Fibroblast of lung (primary cell): ENCODE data around the gene LGI2. TPM values are rescaled to one million over a fixed set of nuclear protein-coding genes. Genes with fewer than 3 reads are reported as not detected.

Experiments used
- DNase-seq, 2 donors: peaks; one replicate each; pipeline versions ENCODE4 v3.0.0 to v3.0.0-alpha.2; 2010; ENCODE audit warnings: low read depth in 2 of 2
- H2AFZ ChIP-seq: 2 replicates; pipeline ENCODE4 v1.5.1; 2012; ENCODE audit warnings: low read length, control low read depth, inconsistent platforms
- H3K27ac ChIP-seq: 2 replicates; pipeline ENCODE4 v1.5.1; 2011; ENCODE audit warnings: low read length, control low read depth; ENCODE audit not compliant: insufficient read depth
- H3K27me3 ChIP-seq: 2 replicates; pipeline ENCODE4 v1.5.1; 2011; ENCODE audit warnings: mild to moderate bottlenecking, low read length; ENCODE audit not compliant: control insufficient read depth, insufficient read depth
- H3K36me3 ChIP-seq: 2 replicates; pipeline ENCODE4 v1.5.1; 2011; ENCODE audit warnings: low read length; ENCODE audit not compliant: control insufficient read depth, insufficient read depth
- H3K4me1 ChIP-seq: 2 replicates; pipeline ENCODE4 v1.5.1; 2011; ENCODE audit warnings: low read length; ENCODE audit not compliant: control insufficient read depth, insufficient read depth; ENCODE audit errors: extremely low read depth
- H3K4me2 ChIP-seq: 2 replicates; pipeline ENCODE4 v1.5.1; 2011; ENCODE audit warnings: low read length, control low read depth; ENCODE audit not compliant: insufficient read depth; ENCODE audit errors: extremely low read depth
- H3K4me3 ChIP-seq, 4 experiments: fragments of 200-600 bp in 1 of 4; sonication (generic) in 1 of 4; replicated peaks in 1 of 4; 2 replicates each; pipeline ENCODE4 v1.5.1; 2011 to 2016; ENCODE audit warnings: low read length in 4 of 4, low read depth in 3 of 4, mild to moderate bottlenecking in 3 of 4, control low read depth in 2 of 4, inconsistent platforms in 1 of 4, mixed read lengths in 1 of 4; ENCODE audit not compliant: insufficient read depth in 1 of 4; ENCODE audit errors: control extremely low read depth in 1 of 4
- H3K79me2 ChIP-seq: 2 replicates; pipeline ENCODE4 v1.5.1; 2012; ENCODE audit warnings: mild to moderate bottlenecking, low read length, inconsistent platforms; ENCODE audit not compliant: control insufficient read depth, insufficient read depth
- H3K9ac ChIP-seq: 2 replicates; pipeline ENCODE4 v1.5.1; 2011; ENCODE audit warnings: mild to moderate bottlenecking, low read length, control low read depth; ENCODE audit not compliant: insufficient read depth
- H3K9me3 ChIP-seq: 2 replicates; pipeline ENCODE4 v1.5.1; 2012; ENCODE audit warnings: low read depth, low read length; ENCODE audit not compliant: control insufficient read depth, insufficient read depth
- H4K20me1 ChIP-seq: 2 replicates; pipeline ENCODE4 v1.5.1; 2011; ENCODE audit warnings: low read length; ENCODE audit not compliant: control insufficient read depth, insufficient read depth; ENCODE audit errors: extremely low read depth
- EZH2 ChIP-seq: IDR thresholded peaks from 2 replicates; pipeline ENCODE4 v1.5.1; 2012; ENCODE audit warnings: low read length, control low read depth, mild to moderate bottlenecking; ENCODE audit errors: missing control alignments
- polyA plus RNA-seq, 2 donors: library from polyadenylated mRNA; depleted of rRNA in 1 of 2; stranded (reverse) in 1 of 2; unstranded in 1 of 2; fragments of >200 nt; gene quantifications; 2 replicates each; pipeline ENCODE4 v1.2.1, GENCODE V29; 2011 to 2012; ENCODE audit warnings: missing spikeins in 1 of 2
- total RNA-seq: library from RNA; depleted of rRNA; stranded (reverse); fragments of >200 nt; gene quantifications from 2 replicates; pipeline ENCODE4 v1.2.1, GENCODE V29; 2014
- TF ChIP-seq, protein P1 (sequence below), 2 donors: IDR thresholded peaks in 1 of 2; conservative IDR thresholded peaks in 1 of 2; 1 replicate in 1 of 2; 2 replicates in 1 of 2; pipeline ENCODE4 v1.5.1; 2011 to 2012; ENCODE audit warnings: low read length in 2 of 2, control low read depth in 1 of 2, inconsistent platforms in 1 of 2, low read depth in 1 of 2, mild to moderate bottlenecking in 1 of 2

LGI2 gene
- total and polyA plus RNA-seq, 2 donors (not counting 1 experiment from before 2014, with no cell fraction given), result under 0.01 TPM; not detected in 1

DNA sequence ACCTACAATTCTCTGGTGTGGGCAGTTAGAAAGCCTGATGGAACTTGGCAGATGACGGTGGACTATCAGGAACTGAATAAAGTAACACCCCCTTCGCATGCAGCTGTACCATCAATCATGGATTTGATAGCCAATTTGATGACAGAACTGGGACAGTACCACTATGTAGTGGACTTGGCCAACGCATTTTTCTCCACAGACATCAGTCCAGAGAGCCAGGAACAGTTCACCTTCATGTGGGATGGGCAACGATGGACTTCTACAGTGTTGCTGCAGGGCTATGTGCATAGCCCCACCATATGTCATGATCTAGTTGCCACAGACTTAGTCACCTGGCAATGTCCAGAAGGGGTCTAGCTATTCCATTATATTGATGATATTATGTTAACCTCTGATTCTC, 63.4 kb downstream of the LGI2 start:
- no peaks in the 10 kb centered on the region for H3K4me1 ChIP-seq
- no peak overlapping the region for H3K4me3 ChIP-seq
- H3K79me2 ChIP-seq, result no peaks in the 10 kb centered on the region
- H3K9ac ChIP-seq, result no peak overlapping the region
- no peaks in the 10 kb centered on the region for H4K20me1 ChIP-seq
- TF ChIP-seq, protein P1, sequence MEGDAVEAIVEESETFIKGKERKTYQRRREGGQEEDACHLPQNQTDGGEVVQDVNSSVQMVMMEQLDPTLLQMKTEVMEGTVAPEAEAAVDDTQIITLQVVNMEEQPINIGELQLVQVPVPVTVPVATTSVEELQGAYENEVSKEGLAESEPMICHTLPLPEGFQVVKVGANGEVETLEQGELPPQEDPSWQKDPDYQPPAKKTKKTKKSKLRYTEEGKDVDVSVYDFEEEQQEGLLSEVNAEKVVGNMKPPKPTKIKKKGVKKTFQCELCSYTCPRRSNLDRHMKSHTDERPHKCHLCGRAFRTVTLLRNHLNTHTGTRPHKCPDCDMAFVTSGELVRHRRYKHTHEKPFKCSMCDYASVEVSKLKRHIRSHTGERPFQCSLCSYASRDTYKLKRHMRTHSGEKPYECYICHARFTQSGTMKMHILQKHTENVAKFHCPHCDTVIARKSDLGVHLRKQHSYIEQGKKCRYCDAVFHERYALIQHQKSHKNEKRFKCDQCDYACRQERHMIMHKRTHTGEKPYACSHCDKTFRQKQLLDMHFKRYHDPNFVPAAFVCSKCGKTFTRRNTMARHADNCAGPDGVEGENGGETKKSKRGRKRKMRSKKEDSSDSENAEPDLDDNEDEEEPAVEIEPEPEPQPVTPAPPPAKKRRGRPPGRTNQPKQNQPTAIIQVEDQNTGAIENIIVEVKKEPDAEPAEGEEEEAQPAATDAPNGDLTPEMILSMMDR (conservative IDR thresholded peaks at IDR 0.05 in 1 of 2, IDR thresholded peaks at IDR 0.05 in 1 of 2; ENCODE audit: low read depth in 1 of 2, low read length in 2 of 2), result no peak
- TF ChIP-seq EZH2, result no peak
- DNase-seq, result no peak
- H3K27ac ChIP-seq, result no peak overlapping the region
- H3K27me3 ChIP-seq, result no peaks in the 10 kb centered on the region
- no peak overlapping the region for H3K4me2 ChIP-seq
- no peaks in the 10 kb centered on the region for H3K36me3 ChIP-seq
- H2AFZ ChIP-seq, result no peak overlapping the region
- H3K9me3 ChIP-seq, result no peaks in the 10 kb centered on the region

DNA sequence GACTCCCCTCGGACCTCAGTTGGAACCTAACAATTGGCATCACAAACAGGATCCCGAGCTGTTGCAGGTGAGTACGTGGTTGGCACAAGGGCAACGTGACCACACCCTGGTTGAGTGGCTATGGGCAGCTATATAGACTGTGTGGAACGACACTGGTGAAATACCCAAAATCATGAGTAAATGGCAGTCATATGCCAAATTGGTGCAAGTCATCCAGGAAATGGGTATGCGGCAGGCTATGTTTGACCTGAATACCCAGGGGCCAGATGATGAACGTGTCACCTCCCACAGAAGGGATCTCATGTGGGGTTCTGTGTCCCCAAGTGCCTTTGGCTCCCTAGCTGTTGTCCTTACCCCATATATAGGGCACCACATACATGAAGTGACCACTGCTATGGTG, 64.7 kb downstream of the LGI2 start:
- DNase-seq, result no peak
- no peak for TF ChIP-seq EZH2
- TF ChIP-seq, protein P1 (conservative IDR thresholded peaks at IDR 0.05 in 1 of 2, IDR thresholded peaks at IDR 0.05 in 1 of 2; ENCODE audit: low read depth in 1 of 2, low read length in 2 of 2), result no peak

DNA sequence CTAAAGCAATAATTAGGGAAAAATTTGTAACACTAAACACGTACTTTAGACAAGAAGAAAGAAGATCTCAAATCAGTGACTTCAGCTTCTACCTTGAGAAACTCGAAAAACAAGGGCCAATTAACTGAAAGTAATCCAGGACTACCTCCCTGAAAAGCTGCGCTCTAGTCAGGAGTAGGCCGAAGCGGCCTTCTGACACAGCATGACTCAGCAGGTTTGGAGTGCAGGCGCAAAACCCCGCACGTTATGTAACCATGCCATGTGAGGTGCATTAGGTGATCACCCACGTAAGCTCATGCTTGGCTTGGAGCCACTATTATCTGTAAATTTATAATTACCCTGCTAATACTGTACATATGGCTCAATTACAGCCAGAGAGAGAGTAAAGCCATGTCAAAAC, 65.1 kb downstream of the LGI2 start:
- Histone ChIP-seq H3K27me3 (no peaks in the 10 kb centered on the region), H3K79me2 (no peaks in the 10 kb centered on the region), H3K4me2 (no peak overlapping the region), H3K4me3 (no peak overlapping the region), H3K9me3 (no peaks in the 10 kb centered on the region), H4K20me1 (no peaks in the 10 kb centered on the region), H3K36me3 (no peaks in the 10 kb centered on the region), H3K4me1 (no peaks in the 10 kb centered on the region), H3K27ac (no peak overlapping the region), H2AFZ (no peak overlapping the region), H3K9ac (no peak overlapping the region)
- peak in 1 of 2 donors; percentile 4 for DNase-seq
- no peak for TF ChIP-seq EZH2
- TF ChIP-seq, protein P1 (conservative IDR thresholded peaks at IDR 0.05 in 1 of 2, IDR thresholded peaks at IDR 0.05 in 1 of 2; ENCODE audit: low read depth in 1 of 2, low read length in 2 of 2), result no peak

More for the DNA sequence above, 64.7 kb downstream of the LGI2 start:
- Histone ChIP-seq H3K9me3 (no peaks in the 10 kb centered on the region), H3K36me3 (no peaks in the 10 kb centered on the region), H3K27ac (no peak overlapping the region), H3K4me3 (no peak overlapping the region), H4K20me1 (no peaks in the 10 kb centered on the region), H3K27me3 (no peaks in the 10 kb centered on the region), H3K4me2 (no peak overlapping the region), H3K4me1 (no peaks in the 10 kb centered on the region), H3K9ac (no peak overlapping the region), H2AFZ (no peak overlapping the region), H3K79me2 (no peaks in the 10 kb centered on the region)
